ENCODE results near the gene SLC16A12.

Gene SLC16A12

DNA sequence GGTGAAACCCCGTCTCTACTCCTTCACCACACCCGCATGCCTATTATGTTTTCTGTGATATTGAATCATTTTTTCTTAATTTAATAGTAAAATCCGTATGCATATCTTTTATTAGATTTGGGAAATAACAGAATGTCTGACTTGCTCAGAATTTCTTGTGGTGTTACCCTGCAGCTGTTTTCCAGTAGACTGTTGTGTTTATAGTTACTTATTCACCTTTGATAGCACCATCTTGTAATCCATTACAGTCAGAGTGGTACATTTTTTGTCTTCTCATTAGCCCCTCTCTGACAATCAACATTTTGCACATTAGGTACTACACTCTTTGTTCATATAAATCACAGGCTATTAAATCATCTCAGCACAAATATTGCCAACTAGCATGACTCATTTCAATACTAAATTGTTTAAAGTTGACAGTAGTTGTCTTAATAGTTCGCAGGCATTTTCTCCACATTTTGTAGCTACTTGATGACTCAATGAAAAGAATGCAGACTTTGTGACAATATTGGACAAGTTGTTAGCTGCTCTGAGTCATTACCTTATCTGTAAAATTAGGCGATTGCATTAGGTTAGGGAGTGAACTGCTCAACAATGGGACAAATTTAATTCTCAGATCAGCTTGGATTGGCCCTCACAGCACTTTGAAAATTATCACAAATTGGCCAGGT lies 17.8 kb upstream of the SLC16A12 start:
- H2BK120ac ChIP-seq (ENCODE audit: low read depth, low read length), result no peak overlapping the region
- H3K27ac ChIP-seq (ENCODE audit: low read length, poor library complexity, severe bottlenecking), result peak overlapping the region; percentile 77
- no peak overlapping the region for H2BK5ac ChIP-seq (ENCODE audit: low read depth, low read length, poor library complexity, severe bottlenecking)
- H3K36me3 ChIP-seq (ENCODE audit: control insufficient read depth in 1 of 2, insufficient read depth in 2 of 2, low read depth in 1 of 2, low read length in 2 of 2), result no peaks in the 10 kb centered on the region
- H2BK12ac ChIP-seq (ENCODE audit: low read length in 2 of 2), result no peak overlapping the region
- H3K79me1 ChIP-seq (replicated peaks; ENCODE audit: low read length, poor library complexity, severe bottlenecking), result no peaks in the 10 kb centered on the region
- H3K4ac ChIP-seq (ENCODE audit: low read depth in 1 of 2, low read length in 2 of 2), result no peak overlapping the region
- no peak overlapping the region for H3K23ac ChIP-seq (ENCODE audit: low read length in 2 of 2)
- no peak overlapping the region for H2AK5ac ChIP-seq (ENCODE audit: low read length, severe bottlenecking)
- no peak overlapping the region for H2BK15ac ChIP-seq (ENCODE audit: low read depth, poor library complexity, severe bottlenecking)
- H3K9ac ChIP-seq (ENCODE audit: low read length), result no peak overlapping the region
- H4K8ac ChIP-seq (ENCODE audit: low read length), result no peak overlapping the region
- WGBS, result 5% methylated on average over 2 of the region's 5 CpGs
- no peak overlapping the region for H4K91ac ChIP-seq (ENCODE audit: low read length)
- no peak overlapping the region for H3K14ac ChIP-seq (ENCODE audit: low read length in 2 of 2)
- H3K4me1 ChIP-seq (ENCODE audit: control insufficient read depth, insufficient read depth, low read depth, low read length), result peaks cover 4% of the 10 kb centered on the region
- H3K18ac ChIP-seq (ENCODE audit: low read depth in 1 of 2, low read length in 2 of 2), result no peak overlapping the region
- H3K27me3 ChIP-seq (ENCODE audit: control insufficient read depth in 1 of 2, insufficient read depth in 1 of 2, low read length in 2 of 2), result peaks cover 0 to 26% of the 10 kb centered on the region in 2 experiments
- no peak overlapping the region for H3K4me3 ChIP-seq (ENCODE audit: insufficient read depth in 1 of 2, low read depth in 1 of 2, low read length in 2 of 2)
- no peaks in the 10 kb centered on the region for H3K9me3 ChIP-seq (ENCODE audit: control insufficient read depth, low read length)
- no peak overlapping the region for H3K4me2 ChIP-seq (ENCODE audit: low read length, poor library complexity, severe bottlenecking)
- no peak overlapping the region for H2AFZ ChIP-seq (ENCODE audit: low read depth, low read length)
- peak; percentile 88 for DNase-seq

DNA sequence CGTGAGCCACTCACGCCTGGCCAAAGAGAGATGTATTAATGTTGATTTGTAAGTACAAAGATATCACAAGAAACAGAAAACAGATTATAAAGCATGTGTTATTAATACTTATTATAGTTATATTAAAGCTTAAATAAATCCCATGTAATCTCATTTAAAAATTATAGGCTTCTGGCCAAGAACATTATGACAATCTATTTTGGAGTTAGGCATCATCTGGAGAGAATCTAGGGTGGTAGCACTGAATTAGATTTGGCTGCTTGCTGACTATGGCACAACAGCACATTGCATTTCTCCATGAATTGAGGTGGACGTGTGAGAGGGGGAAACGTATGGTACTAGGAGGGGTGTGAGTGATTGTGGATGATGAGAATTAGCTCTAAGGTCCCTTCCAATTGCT lies 16.8 kb upstream of the SLC16A12 start:
- H3K4me3 ChIP-seq (ENCODE audit: insufficient read depth in 1 of 2, low read depth in 1 of 2, low read length in 2 of 2), result no peak overlapping the region
- H3K23ac ChIP-seq (ENCODE audit: low read length in 2 of 2), result no peak overlapping the region
- no peak overlapping the region for H2AFZ ChIP-seq (ENCODE audit: low read depth, low read length)
- DNase-seq, result no peak
- no peak overlapping the region for H2BK120ac ChIP-seq (ENCODE audit: low read depth, low read length)
- H3K14ac ChIP-seq (ENCODE audit: low read length in 2 of 2), result no peak overlapping the region
- no peak overlapping the region for H2BK5ac ChIP-seq (ENCODE audit: low read depth, low read length, poor library complexity, severe bottlenecking)
- H3K4me2 ChIP-seq (ENCODE audit: low read length, poor library complexity, severe bottlenecking), result no peak overlapping the region
- peaks cover 4% of the 10 kb centered on the region for H3K4me1 ChIP-seq (ENCODE audit: control insufficient read depth, insufficient read depth, low read depth, low read length)
- H3K79me1 ChIP-seq (replicated peaks; ENCODE audit: low read length, poor library complexity, severe bottlenecking), result no peaks in the 10 kb centered on the region
- WGBS, result 100% methylated on average over 1 of the region's 4 CpGs
- no peaks in the 10 kb centered on the region for H3K36me3 ChIP-seq (ENCODE audit: control insufficient read depth in 1 of 2, insufficient read depth in 2 of 2, low read depth in 1 of 2, low read length in 2 of 2)
- H3K18ac ChIP-seq (ENCODE audit: low read depth in 1 of 2, low read length in 2 of 2), result peak overlapping the region in 1 of 2 experiments; percentile 29
- peak overlapping the region; percentile 84 for H2AK5ac ChIP-seq (ENCODE audit: low read length, severe bottlenecking)
- H3K4ac ChIP-seq (ENCODE audit: low read depth in 1 of 2, low read length in 2 of 2), result peak overlapping the region in 1 of 2 experiments; percentile 35
- H3K9ac ChIP-seq (ENCODE audit: low read length), result no peak overlapping the region
- no peak overlapping the region for H2BK15ac ChIP-seq (ENCODE audit: low read depth, poor library complexity, severe bottlenecking)
- H3K27me3 ChIP-seq (ENCODE audit: control insufficient read depth in 1 of 2, insufficient read depth in 1 of 2, low read length in 2 of 2), result peaks cover 0 to 26% of the 10 kb centered on the region in 2 experiments
- no peak overlapping the region for H4K8ac ChIP-seq (ENCODE audit: low read length)
- H2BK12ac ChIP-seq (ENCODE audit: low read length in 2 of 2), result peak overlapping the region in 1 of 2 experiments; percentile 25
- no peaks in the 10 kb centered on the region for H3K9me3 ChIP-seq (ENCODE audit: control insufficient read depth, low read length)
- no peak overlapping the region for H3K27ac ChIP-seq (ENCODE audit: low read length, poor library complexity, severe bottlenecking)
- H4K91ac ChIP-seq (ENCODE audit: low read length), result no peak overlapping the region

DNA sequence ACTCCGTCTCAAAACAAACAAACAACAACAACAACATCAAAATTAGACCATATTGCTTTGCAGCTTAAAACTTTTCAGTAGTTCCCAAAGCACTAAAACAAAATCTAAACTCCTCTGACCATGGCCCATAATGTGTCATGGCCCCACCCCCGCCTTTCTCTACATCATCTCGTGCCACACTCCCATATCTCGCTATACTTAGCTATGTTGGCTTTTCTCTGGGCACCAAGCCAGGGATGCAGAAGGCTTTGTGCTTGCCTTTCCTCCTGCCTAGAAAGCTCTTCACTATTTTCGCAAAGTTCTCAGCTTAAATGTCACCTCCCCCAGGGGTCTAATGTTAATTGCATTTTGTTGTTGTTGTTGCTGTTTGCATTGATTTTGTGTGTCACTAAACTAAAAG lies 15.1 kb upstream of the SLC16A12 start:
- Histone ChIP-seq H2BK120ac (ENCODE audit: low read depth, low read length) (no peak overlapping the region), H3K23ac (ENCODE audit: low read length in 2 of 2) (no peak overlapping the region), H4K8ac (ENCODE audit: low read length) (no peak overlapping the region), H3K9me3 (ENCODE audit: control insufficient read depth, low read length) (peaks cover 3% of the 10 kb centered on the region), H3K4ac (ENCODE audit: low read depth in 1 of 2, low read length in 2 of 2) (no peak overlapping the region), H2BK12ac (ENCODE audit: low read length in 2 of 2) (no peak overlapping the region), H3K36me3 (ENCODE audit: control insufficient read depth in 1 of 2, insufficient read depth in 2 of 2, low read depth in 1 of 2, low read length in 2 of 2) (no peaks in the 10 kb centered on the region), H3K9ac (ENCODE audit: low read length) (no peak overlapping the region), H2BK5ac (ENCODE audit: low read depth, low read length, poor library complexity, severe bottlenecking) (no peak overlapping the region), H3K14ac (ENCODE audit: low read length in 2 of 2) (no peak overlapping the region), H2AFZ (ENCODE audit: low read depth, low read length) (no peak overlapping the region), H2AK5ac (ENCODE audit: low read length, severe bottlenecking) (no peak overlapping the region), H3K18ac (ENCODE audit: low read depth in 1 of 2, low read length in 2 of 2) (no peak overlapping the region), H3K4me2 (ENCODE audit: low read length, poor library complexity, severe bottlenecking) (no peak overlapping the region), H3K27ac (ENCODE audit: low read length, poor library complexity, severe bottlenecking) (no peak overlapping the region), H2BK15ac (ENCODE audit: low read depth, poor library complexity, severe bottlenecking) (no peak overlapping the region), H3K27me3 (ENCODE audit: control insufficient read depth in 1 of 2, insufficient read depth in 1 of 2, low read length in 2 of 2) (peaks cover 0 to 26% of the 10 kb centered on the region in 2 experiments), H3K4me1 (ENCODE audit: control insufficient read depth, insufficient read depth, low read depth, low read length) (peaks cover 2% of the 10 kb centered on the region), H3K79me1 (replicated peaks; ENCODE audit: low read length, poor library complexity, severe bottlenecking) (no peaks in the 10 kb centered on the region), H3K4me3 (ENCODE audit: insufficient read depth in 1 of 2, low read depth in 1 of 2, low read length in 2 of 2) (no peak overlapping the region), H4K91ac (ENCODE audit: low read length) (no peak overlapping the region)
- DNase-seq, result no peak
- 89% methylated on average over 4 of the region's 5 CpGs for WGBS

- no peak overlapping the region for H3K4me2 ChIP-seq (ENCODE audit: low read length, poor library complexity, severe bottlenecking)
- no peak overlapping the region for H2BK5ac ChIP-seq (ENCODE audit: low read depth, low read length, poor library complexity, severe bottlenecking)
- no peak overlapping the region for H4K8ac ChIP-seq (ENCODE audit: low read length)
- no peak overlapping the region for H3K14ac ChIP-seq (ENCODE audit: low read length in 2 of 2)
- no peak overlapping the region for H3K4me3 ChIP-seq (ENCODE audit: insufficient read depth in 1 of 2, low read depth in 1 of 2, low read length in 2 of 2)
- no peak overlapping the region for H2BK15ac ChIP-seq (ENCODE audit: low read depth, poor library complexity, severe bottlenecking)
- no peak overlapping the region for H3K9ac ChIP-seq (ENCODE audit: low read length)
- no peak overlapping the region for H2AK5ac ChIP-seq (ENCODE audit: low read length, severe bottlenecking)
- H3K23ac ChIP-seq (ENCODE audit: low read length in 2 of 2), result no peak overlapping the region
- H3K27ac ChIP-seq (ENCODE audit: low read length, poor library complexity, severe bottlenecking), result no peak overlapping the region
- no peaks in the 10 kb centered on the region for H3K79me1 ChIP-seq (replicated peaks; ENCODE audit: low read length, poor library complexity, severe bottlenecking)
- no peak overlapping the region for H3K18ac ChIP-seq (ENCODE audit: low read depth in 1 of 2, low read length in 2 of 2)
- H3K4me1 ChIP-seq (ENCODE audit: control insufficient read depth, insufficient read depth, low read depth, low read length), result peaks cover 2% of the 10 kb centered on the region
- no peak overlapping the region for H2BK120ac ChIP-seq (ENCODE audit: low read depth, low read length)
- no peaks in the 10 kb centered on the region for H3K36me3 ChIP-seq (ENCODE audit: control insufficient read depth in 1 of 2, insufficient read depth in 2 of 2, low read depth in 1 of 2, low read length in 2 of 2)
- no peak for DNase-seq
- no peak overlapping the region for H3K4ac ChIP-seq (ENCODE audit: low read depth in 1 of 2, low read length in 2 of 2)
- H3K9me3 ChIP-seq (ENCODE audit: control insufficient read depth, low read length), result peaks cover 3% of the 10 kb centered on the region
- no peak overlapping the region for H4K91ac ChIP-seq (ENCODE audit: low read length)
- WGBS, result 92% methylated on average over 1 of the region's 1 CpG
- no peak overlapping the region for H2BK12ac ChIP-seq (ENCODE audit: low read length in 2 of 2)
- peaks cover 0 to 26% of the 10 kb centered on the region in 2 experiments for H3K27me3 ChIP-seq (ENCODE audit: control insufficient read depth in 1 of 2, insufficient read depth in 1 of 2, low read length in 2 of 2)
- H2AFZ ChIP-seq (ENCODE audit: low read depth, low read length), result no peak overlapping the region
These were observed 14.1 kb upstream of the SLC16A12 start for GRCh38 chr10:89549510-89549909.

Data from mesenchymal stem cell (in vitro differentiated cells and primary cell).